SK-N-SH (cell line): Measurements from ENCODE around the gene FBXO47. TPM values are rescaled to one million over a fixed set of nuclear protein-coding genes. Genes with fewer than 3 reads are reported as not detected.

Experiments
- CTCF ChIA-PET: fragments of 300-600, 350-600 bp; formaldehyde crosslinking; extraction: SDS; loops from one replicate; lab custom pipeline; 2021; lab: Yijun Ruan, JAX
- POLR2A ChIA-PET: fragments of 350-600 bp; sonication (Branson Sonifier 250); formaldehyde crosslinking; extraction: SDS; loops from one replicate; lab custom pipeline; 2020; ENCODE audit warnings: antibody characterized with exemption, inconsistent platforms; lab: Yijun Ruan, JAX
- DNase-seq: peaks from one replicate; pipeline ENCODE4 v3.0.0; 2012
- H2AFZ ChIP-seq: fragments of 200-600 bp; sonication (generic); 2 replicates; pipeline ENCODE4 v1.8.1; 2016; ENCODE audit warnings: antibody characterized with exemption, mild to moderate bottlenecking, low read depth
- H3F3A ChIP-seq: fragments of 200-600 bp; sonication (generic); replicated peaks from 2 replicates; pipeline ENCODE3; 2016; ENCODE audit warnings: antibody characterized with exemption, mild to moderate bottlenecking; ENCODE audit not compliant: insufficient read depth
- H3K27ac ChIP-seq, 2 experiments: fragments of 200-500 bp in 1 of 2; fragments of 200-600 bp in 1 of 2; sonication (Bioruptor generic) in 1 of 2; sonication (generic), shearing (Covaris generic) in 1 of 2; 2 replicates each; pipeline versions ENCODE4 v1.5.1 to v1.6.1; 2014 to 2016; ENCODE audit warnings: low read depth in 2 of 2, inconsistent platforms in 1 of 2, low read length in 1 of 2, mild to moderate bottlenecking in 1 of 2, mixed read lengths in 1 of 2
- H3K27me3 ChIP-seq: fragments of 200-600 bp; sonication (generic), shearing (Covaris generic); 2 replicates; pipeline ENCODE4 v1.6.1; 2016; ENCODE audit warnings: mixed run types; ENCODE audit not compliant: insufficient read depth
- H3K36me3 ChIP-seq, 2 experiments: fragments of 200-500 bp in 1 of 2; fragments of 200-600 bp in 1 of 2; sonication (Bioruptor generic) in 1 of 2; sonication (generic) in 1 of 2; replicated peaks in 1 of 2; 2 replicates each; pipeline versions ENCODE3 to v1.5.1; 2014 to 2016; ENCODE audit warnings: low read length in 1 of 2, mild to moderate bottlenecking in 1 of 2; ENCODE audit not compliant: insufficient read depth in 2 of 2, control insufficient read depth in 1 of 2
- H3K4me1 ChIP-seq, 2 experiments: fragments of 200-500 bp in 1 of 2; fragments of 200-600 bp in 1 of 2; sonication (Bioruptor generic) in 1 of 2; sonication (generic), shearing (Covaris generic) in 1 of 2; 2 replicates each; pipeline versions ENCODE4 v1.5.1 to v1.6.1; 2014 to 2016; ENCODE audit warnings: low read depth in 1 of 2, low read length in 1 of 2, mixed run types in 1 of 2; ENCODE audit not compliant: insufficient read depth in 2 of 2, control insufficient read depth in 1 of 2
- H3K4me2 ChIP-seq: fragments of 200-600 bp; sonication (generic), shearing (Covaris generic); 2 replicates; pipeline ENCODE4 v1.6.1; 2017; ENCODE audit warnings: mixed run types
- H3K4me3 ChIP-seq, 2 experiments: fragments of 200-500 bp in 1 of 2; fragments of 200-600 bp in 1 of 2; sonication (Bioruptor generic) in 1 of 2; sonication (generic), shearing (Covaris generic) in 1 of 2; 2 replicates each; pipeline versions ENCODE4 v1.5.1 to v1.8.1; 2014 to 2016; ENCODE audit warnings: low read depth in 2 of 2, inconsistent platforms in 1 of 2, low read length in 1 of 2, mild to moderate bottlenecking in 1 of 2, mixed read lengths in 1 of 2, moderate library complexity in 1 of 2
- H3K79me2 ChIP-seq: fragments of 200-600 bp; sonication (generic); 2 replicates; pipeline ENCODE4 v1.8.1; 2017; ENCODE audit warnings: mild to moderate bottlenecking; ENCODE audit not compliant: insufficient read depth
- H3K9ac ChIP-seq: fragments of 200-600 bp; sonication (generic); 2 replicates; pipeline ENCODE4 v1.6.1; 2017; ENCODE audit warnings: mixed run types
- H3K9me2 ChIP-seq: fragments of 200-600 bp; sonication (generic); 2 replicates; pipeline ENCODE4 v1.6.1; 2017; ENCODE audit warnings: mixed run types
- H3K9me3 ChIP-seq: fragments of 200-600 bp; sonication (generic); 2 replicates; pipeline ENCODE4 v1.6.1; 2017; ENCODE audit warnings: mixed run types, mild to moderate bottlenecking, moderate library complexity
- H4K20me1 ChIP-seq: fragments of 200-600 bp; sonication (generic); 2 replicates; pipeline ENCODE4 v1.6.1; 2017; ENCODE audit warnings: mild to moderate bottlenecking, mixed run types; ENCODE audit not compliant: insufficient read depth
- CHD2 ChIP-seq: fragments of 150-350 bp; IDR thresholded peaks from 2 replicates; pipeline ENCODE4 v1.6.1; 2018; ENCODE audit warnings: low read length; ENCODE audit not compliant: partially characterized antibody
- EP300 ChIP-seq, 2 experiments: IDR thresholded peaks; 2 replicates each; pipeline versions ENCODE4 v1.4.0 to v1.6.1; 2012; ENCODE audit warnings: borderline replicate concordance in 1 of 2, low read depth in 1 of 2, low read length in 1 of 2
- EZH2phosphoT487 ChIP-seq: fragments of 200-600 bp; sonication (generic); IDR thresholded peaks from 2 replicates; pipeline ENCODE4 v1.6.1; 2017; ENCODE audit warnings: low read depth, mixed run types, mild to moderate bottlenecking, antibody characterized with exemption, moderate library complexity, borderline replicate concordance
- FOXM1 ChIP-seq: IDR thresholded peaks from 2 replicates; pipeline ENCODE4 v1.4.0; 2012; ENCODE audit warnings: low read depth, mild to moderate bottlenecking
- GATA2 ChIP-seq: sonication (generic); formaldehyde crosslinking; IDR thresholded peaks from 2 replicates; pipeline ENCODE4 v1.5.0; 2020; ENCODE audit warnings: mild to moderate bottlenecking, missing genetic modification reagents
- JUND ChIP-seq: IDR thresholded peaks from 2 replicates; pipeline ENCODE4 v1.4.0; 2012
- NFIC ChIP-seq: IDR thresholded peaks from 2 replicates; pipeline ENCODE4 v1.4.0; 2012; ENCODE audit warnings: borderline replicate concordance
- NRF1 ChIP-seq: IDR thresholded peaks from 2 replicates; pipeline ENCODE4 v1.6.1; 2012; ENCODE audit warnings: low read depth, mild to moderate bottlenecking, low read length
- POLR2AphosphoS5 ChIP-seq: IDR thresholded peaks from 2 replicates; pipeline ENCODE4 v1.6.1; 2012; ENCODE audit warnings: low read depth, low read length
- RCOR1 ChIP-seq: fragments of 150-350 bp; IDR thresholded peaks from 2 replicates; pipeline ENCODE4 v1.6.1; 2017; ENCODE audit warnings: antibody characterized with exemption, low read length
- RFX5 ChIP-seq: IDR thresholded peaks from 2 replicates; pipeline ENCODE4 v1.6.1; 2012; ENCODE audit warnings: mild to moderate bottlenecking, improper control_type of control experiment, low read length
- RXRA ChIP-seq: IDR thresholded peaks from 2 replicates; pipeline ENCODE4 v1.4.0; 2012; ENCODE audit warnings: low read depth, mild to moderate bottlenecking, borderline replicate concordance
- SMC3 ChIP-seq: IDR thresholded peaks from 2 replicates; pipeline ENCODE4 v1.6.1; 2012; ENCODE audit warnings: low read depth, low read length, improper control_type of control experiment
- TAF1 ChIP-seq: IDR thresholded peaks from 2 replicates; pipeline ENCODE4 v1.6.1; 2012; ENCODE audit warnings: low read depth, mild to moderate bottlenecking, low read length, moderate library complexity, borderline replicate concordance
- YY1 ChIP-seq: IDR thresholded peaks from 2 replicates; pipeline ENCODE4 v1.4.0; 2012; ENCODE audit warnings: low read depth, mild to moderate bottlenecking
- WGBS: methylation state at CpG from one replicate; pipeline ENCODE4 v1.1.6; 2017; ENCODE audit warnings: low lambda C conversion rate; 5-methylcytosine and 5-hydroxymethylcytosine counted together
- polyA plus RNA-seq, 3 experiments: library from polyadenylated mRNA; depleted of rRNA; stranded (reverse); fragments of >200 nt; gene quantifications; 2 replicates each; pipeline ENCODE4 v1.2.3, GENCODE V29; 2012
- TF ChIP-seq, protein P1 (sequence below): fragments of 200-600 bp; sonication (generic); IDR thresholded peaks from 2 replicates; pipeline ENCODE4 v1.6.1; 2017; ENCODE audit warnings: antibody characterized with exemption, mild to moderate bottlenecking, moderate library complexity
- TF ChIP-seq, protein P2 (sequence below): IDR thresholded peaks from 2 replicates; pipeline ENCODE4; 2012
- TF ChIP-seq, protein P3 (sequence below): IDR thresholded peaks from 2 replicates; pipeline ENCODE4 v1.4.0; 2012; ENCODE audit warnings: low read depth, borderline replicate concordance
- TF ChIP-seq, protein P4 (sequence below): IDR thresholded peaks from 2 replicates; pipeline ENCODE4 v1.4.0; 2012; ENCODE audit warnings: low read depth
- TF ChIP-seq, protein P5 (sequence below): IDR thresholded peaks from 2 replicates; pipeline ENCODE4 v1.4.0; 2012; ENCODE audit warnings: low read depth, borderline replicate concordance

Gene FBXO47
- polyA plus RNA-seq, 1 of the 3 experiments (the other 2 are of a cell fraction) = not detected

DNA sequence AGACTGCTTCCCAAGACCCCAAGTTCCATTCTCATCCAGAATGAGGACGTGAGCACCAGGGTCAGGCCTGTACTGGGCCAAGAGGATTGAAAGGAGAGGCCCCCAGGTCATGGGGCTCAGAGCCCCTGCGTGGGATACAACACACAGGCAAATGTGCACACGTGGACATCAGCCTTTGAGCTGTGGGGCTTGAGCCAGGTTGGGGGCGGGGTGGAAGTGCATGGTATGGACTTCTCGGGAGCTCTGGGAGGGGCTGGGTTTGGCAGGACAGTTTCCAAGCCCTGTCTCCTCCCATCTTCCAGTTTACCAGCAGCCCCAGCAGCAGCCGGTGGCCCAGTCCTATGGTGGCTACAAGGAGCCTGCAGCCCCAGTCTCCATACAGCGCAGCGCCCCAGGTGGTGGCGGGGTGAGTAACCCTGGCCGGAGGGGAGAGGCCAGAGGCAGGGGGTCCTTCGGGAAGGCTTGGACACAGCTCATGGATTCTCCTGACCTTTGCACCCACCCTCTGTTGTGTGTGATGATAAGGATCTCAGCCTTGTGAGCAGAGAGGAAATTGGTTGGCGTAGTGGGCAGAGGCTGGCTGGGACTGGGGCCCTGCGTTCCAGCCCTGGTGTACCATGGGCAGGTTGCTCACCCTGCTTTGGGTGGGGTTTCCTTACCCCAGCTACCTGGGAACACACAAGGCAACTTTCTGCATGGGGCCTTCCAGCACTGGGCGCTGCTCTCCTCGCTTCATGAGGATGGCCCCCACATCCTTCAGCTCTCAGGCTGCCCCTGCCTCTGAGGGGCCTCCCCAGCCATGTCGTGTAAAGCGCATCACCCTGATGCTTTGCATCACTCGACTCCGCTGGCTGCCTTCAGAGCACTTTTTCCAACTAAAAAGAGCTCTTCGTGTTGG lies 52.2 kb downstream of the FBXO47 start (continued):
- TF ChIP-seq, protein P1, sequence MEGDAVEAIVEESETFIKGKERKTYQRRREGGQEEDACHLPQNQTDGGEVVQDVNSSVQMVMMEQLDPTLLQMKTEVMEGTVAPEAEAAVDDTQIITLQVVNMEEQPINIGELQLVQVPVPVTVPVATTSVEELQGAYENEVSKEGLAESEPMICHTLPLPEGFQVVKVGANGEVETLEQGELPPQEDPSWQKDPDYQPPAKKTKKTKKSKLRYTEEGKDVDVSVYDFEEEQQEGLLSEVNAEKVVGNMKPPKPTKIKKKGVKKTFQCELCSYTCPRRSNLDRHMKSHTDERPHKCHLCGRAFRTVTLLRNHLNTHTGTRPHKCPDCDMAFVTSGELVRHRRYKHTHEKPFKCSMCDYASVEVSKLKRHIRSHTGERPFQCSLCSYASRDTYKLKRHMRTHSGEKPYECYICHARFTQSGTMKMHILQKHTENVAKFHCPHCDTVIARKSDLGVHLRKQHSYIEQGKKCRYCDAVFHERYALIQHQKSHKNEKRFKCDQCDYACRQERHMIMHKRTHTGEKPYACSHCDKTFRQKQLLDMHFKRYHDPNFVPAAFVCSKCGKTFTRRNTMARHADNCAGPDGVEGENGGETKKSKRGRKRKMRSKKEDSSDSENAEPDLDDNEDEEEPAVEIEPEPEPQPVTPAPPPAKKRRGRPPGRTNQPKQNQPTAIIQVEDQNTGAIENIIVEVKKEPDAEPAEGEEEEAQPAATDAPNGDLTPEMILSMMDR = peak; percentile 10; the same call in 1 of the 2 replicates
- TF ChIP-seq EP300 (IDR thresholded peaks at IDR 0.05; ENCODE audit: borderline replicate concordance in 1 of 2, low read depth in 1 of 2, low read length in 1 of 2) = no peak

DNA sequence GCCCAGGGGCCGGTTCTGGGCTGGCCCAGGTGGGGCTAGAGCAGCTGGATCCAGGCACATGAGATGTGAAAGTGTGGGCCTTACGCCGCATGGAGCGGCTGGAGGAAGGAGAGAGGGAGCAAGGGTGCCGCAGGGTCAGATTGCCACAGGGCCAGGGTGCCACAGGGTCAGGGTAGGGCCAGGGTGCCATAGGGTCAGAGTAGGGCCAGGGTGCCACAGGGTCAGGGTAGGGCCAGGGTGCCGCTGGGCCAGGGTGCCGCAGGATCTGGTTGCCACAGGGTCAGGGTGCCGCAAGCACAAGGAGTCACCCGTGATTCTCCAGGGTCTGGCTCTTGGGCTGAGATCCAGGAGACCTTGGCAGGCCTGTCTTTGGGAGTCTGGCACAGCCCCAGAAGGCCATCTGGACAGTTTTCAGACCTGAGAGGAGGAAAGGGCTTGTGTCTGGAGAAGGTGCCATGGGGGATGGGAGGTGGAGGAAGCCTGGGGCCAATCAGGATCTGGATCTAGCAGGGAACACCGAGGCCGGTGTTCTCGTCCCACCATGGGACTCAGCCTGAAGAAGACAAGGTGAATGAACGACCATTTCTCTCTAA lies 54.9 kb downstream of the FBXO47 start:
- peaks cover 19 to 29% of the 10 kb centered on the region in 2 experiments for H3K36me3 ChIP-seq
- peak; percentile 76 for DNase-seq
- ChIA-PET CTCF (interaction anchor here (1.2 kb wide), 1 partner anchor 10 kb away, joined by 4 read pairs; no protein-coding TSS in a partner anchor), POLR2A (interaction anchor here (1.0 to 1.3 kb wide), 3 partner anchors 13 to 59 kb away, joined by 3 to 4 read pairs (median 4); partner anchors contain the start of genes LASP1NB and RPL23)
- H2AFZ ChIP-seq = no peak overlapping the region
- peaks cover 10% of the 10 kb centered on the region for H3F3A ChIP-seq
- no peaks in the 10 kb centered on the region for H3K9me2 ChIP-seq
- no peak overlapping the region; the same call in 1 of the 2 replicates for H3K4me2 ChIP-seq
- H3K9ac ChIP-seq = no peak overlapping the region
- peaks cover 64% of the 10 kb centered on the region for H4K20me1 ChIP-seq
- H3K27ac ChIP-seq = peak overlapping the region; percentile 11 to 75; a peak in 3 of 4 replicates
- H3K27me3 ChIP-seq = no peaks in the 10 kb centered on the region
- WGBS = 65% methylated on average over 12 of the region's 13 CpGs
- H3K4me1 ChIP-seq = peaks cover 0 to 45% of the 10 kb centered on the region in 2 experiments; a peak in 2 of 4 replicates
- no peaks in the 10 kb centered on the region for H3K9me3 ChIP-seq
- no peak overlapping the region for H3K4me3 ChIP-seq
- H3K79me2 ChIP-seq = peaks cover 71% of the 10 kb centered on the region
- no peak for TF ChIP-seq TAF1
- TF ChIP-seq, protein P2, sequence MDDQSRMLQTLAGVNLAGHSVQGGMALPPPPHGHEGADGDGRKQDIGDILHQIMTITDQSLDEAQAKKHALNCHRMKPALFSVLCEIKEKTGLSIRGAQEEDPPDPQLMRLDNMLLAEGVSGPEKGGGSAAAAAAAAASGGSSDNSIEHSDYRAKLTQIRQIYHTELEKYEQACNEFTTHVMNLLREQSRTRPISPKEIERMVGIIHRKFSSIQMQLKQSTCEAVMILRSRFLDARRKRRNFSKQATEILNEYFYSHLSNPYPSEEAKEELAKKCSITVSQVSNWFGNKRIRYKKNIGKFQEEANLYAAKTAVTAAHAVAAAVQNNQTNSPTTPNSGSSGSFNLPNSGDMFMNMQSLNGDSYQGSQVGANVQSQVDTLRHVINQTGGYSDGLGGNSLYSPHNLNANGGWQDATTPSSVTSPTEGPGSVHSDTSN = peak; percentile 74
- TF ChIP-seq SMC3 = no peak
- no peak; the same call in 1 of the 2 replicates for TF ChIP-seq RXRA
- TF ChIP-seq POLR2AphosphoS5 = peak; percentile 48; the same call in 1 of the 2 replicates
- peak; percentile 79 for TF ChIP-seq CHD2
- TF ChIP-seq JUND = no peak
- TF ChIP-seq FOXM1 = no peak
- TF ChIP-seq NRF1 = no peak
- TF ChIP-seq YY1 = no peak
- TF ChIP-seq, protein P3, sequence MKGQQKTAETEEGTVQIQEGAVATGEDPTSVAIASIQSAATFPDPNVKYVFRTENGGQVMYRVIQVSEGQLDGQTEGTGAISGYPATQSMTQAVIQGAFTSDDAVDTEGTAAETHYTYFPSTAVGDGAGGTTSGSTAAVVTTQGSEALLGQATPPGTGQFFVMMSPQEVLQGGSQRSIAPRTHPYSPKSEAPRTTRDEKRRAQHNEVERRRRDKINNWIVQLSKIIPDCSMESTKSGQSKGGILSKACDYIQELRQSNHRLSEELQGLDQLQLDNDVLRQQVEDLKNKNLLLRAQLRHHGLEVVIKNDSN = no peak
- TF ChIP-seq, protein P4, sequence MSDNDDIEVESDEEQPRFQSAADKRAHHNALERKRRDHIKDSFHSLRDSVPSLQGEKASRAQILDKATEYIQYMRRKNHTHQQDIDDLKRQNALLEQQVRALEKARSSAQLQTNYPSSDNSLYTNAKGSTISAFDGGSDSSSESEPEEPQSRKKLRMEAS = no peak
- TF ChIP-seq EP300 (IDR thresholded peaks at IDR 0.05; ENCODE audit: borderline replicate concordance in 1 of 2, low read depth in 1 of 2, low read length in 1 of 2) = peak in 1 of 2 experiments; percentile 72; a peak in 2 of 4 replicates
- TF ChIP-seq, protein P5, sequence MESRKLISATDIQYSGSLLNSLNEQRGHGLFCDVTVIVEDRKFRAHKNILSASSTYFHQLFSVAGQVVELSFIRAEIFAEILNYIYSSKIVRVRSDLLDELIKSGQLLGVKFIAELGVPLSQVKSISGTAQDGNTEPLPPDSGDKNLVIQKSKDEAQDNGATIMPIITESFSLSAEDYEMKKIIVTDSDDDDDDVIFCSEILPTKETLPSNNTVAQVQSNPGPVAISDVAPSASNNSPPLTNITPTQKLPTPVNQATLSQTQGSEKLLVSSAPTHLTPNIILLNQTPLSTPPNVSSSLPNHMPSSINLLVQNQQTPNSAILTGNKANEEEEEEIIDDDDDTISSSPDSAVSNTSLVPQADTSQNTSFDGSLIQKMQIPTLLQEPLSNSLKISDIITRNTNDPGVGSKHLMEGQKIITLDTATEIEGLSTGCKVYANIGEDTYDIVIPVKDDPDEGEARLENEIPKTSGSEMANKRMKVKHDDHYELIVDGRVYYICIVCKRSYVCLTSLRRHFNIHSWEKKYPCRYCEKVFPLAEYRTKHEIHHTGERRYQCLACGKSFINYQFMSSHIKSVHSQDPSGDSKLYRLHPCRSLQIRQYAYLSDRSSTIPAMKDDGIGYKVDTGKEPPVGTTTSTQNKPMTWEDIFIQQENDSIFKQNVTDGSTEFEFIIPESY = no peak
- TF ChIP-seq NFIC = peak; percentile 93
- TF ChIP-seq, protein P1 = no peak
- no peak for TF ChIP-seq EZH2phosphoT487
- peak; percentile 47; the same call in 1 of the 2 replicates for TF ChIP-seq RCOR1
- TF ChIP-seq RFX5 = no peak
- peak; percentile 36; the same call in 1 of the 2 replicates for TF ChIP-seq GATA2 (CRISPR knock-in tag)
